Ovary (tissue), 9 donors: ENCODE data around the gene TMEM95. TPM values are rescaled to one million over a fixed set of nuclear protein-coding genes. Genes with fewer than 3 reads are reported as not detected.

Experiments
- DNase-seq, 5 donors: peaks; one replicate each; pipeline ENCODE4 v3.0.0-alpha.2; 2019 to 2020
- H3K27ac ChIP-seq, 2 donors: fragments of 200-600 bp; one replicate each; pipeline versions ENCODE4 v1.5.1 to v1.8.0; 2019 to 2022
- H3K27me3 ChIP-seq: fragments of 200-600 bp; one replicate; pipeline ENCODE4 v1.8.0; 2022
- H3K36me3 ChIP-seq: fragments of 200-600 bp; sonication (generic); one replicate; pipeline ENCODE4 v1.5.1; 2019
- H3K4me1 ChIP-seq: one replicate; pipeline ENCODE4 v1.8.1; 2013; ENCODE audit warnings: mild to moderate bottlenecking, moderate library complexity; ENCODE audit not compliant: insufficient read depth
- H3K4me3 ChIP-seq: fragments of 200-600 bp; sonication (generic); one replicate; pipeline ENCODE4 v1.5.1; 2017
- H3K9me3 ChIP-seq, 2 donors: fragments of 200-600 bp in 1 of 2; sonication (generic) in 1 of 2; one replicate each; pipeline versions ENCODE4 v1.5.1 to v1.8.1; 2013 to 2019; ENCODE audit warnings: mild to moderate bottlenecking in 1 of 2, moderate library complexity in 1 of 2
- CTCF ChIP-seq, 3 donors: fragments of 450-650 bp in 2 of 3; fragments of 200-600 bp in 1 of 3; IDR thresholded peaks; one replicate each; pipeline versions ENCODE4 v1.5.1 to v1.8.0; 2016 to 2022; ENCODE audit warnings: antibody characterized with exemption in 3 of 3, mild to moderate bottlenecking in 1 of 3
- EP300 ChIP-seq: sonication (generic); formaldehyde crosslinking; IDR thresholded peaks from one replicate; pipeline ENCODE4 v1.6.1; 2017; ENCODE audit warnings: antibody characterized with exemption
- POLR2A ChIP-seq: fragments of 450-650 bp; IDR thresholded peaks from one replicate; pipeline ENCODE4 v1.6.1; 2017; ENCODE audit warnings: antibody characterized with exemption, mild to moderate bottlenecking, moderate library complexity
- WGBS, 3 donors: extraction: QIAGEN DNeasy Blood & Tissue Kit in 1 of 3; methylation state at CpG; one replicate each; pipeline versions ENCODE4 v1.1.5 to v1.1.7; 2013 to 2017; 5-methylcytosine and 5-hydroxymethylcytosine counted together
- intact Hi-C, 4 donors: fragments of 100-400 bp; cut with DNase I; formaldehyde crosslinking; loops; one replicate each; pipeline versions ENCODE4 v1.11.0 to v1.15.1; 2022 to 2023
- polyA plus RNA-seq, 2 donors: library from polyadenylated mRNA; stranded (reverse); fragments of 200-250 nt in 1 of 2; fragments of 350-450 nt in 1 of 2; fragmentation: Illumina TruSeq in 1 of 2; extraction: RNeasy Lipid Tissue Mini Kit (QIAGEN cat#74804) in 1 of 2; gene quantifications; one replicate each; pipeline ENCODE4 v1.2.3, GENCODE V29; 2013 to 2014
- total RNA-seq, 7 donors: library from RNA; depleted of rRNA in 2 of 7; stranded (reverse); fragments of >200 nt in 2 of 7; fragmentation: NEBNext Ultra II Directional in 3 of 7; extraction: Animal tissue kit (Norgen Biotek cat#: 25700) in 3 of 7; gene quantifications; one replicate each; pipeline versions ENCODE4 v1.1.0 to v1.2.4, GENCODE V29; 2016 to 2023
- donor health status: DM: no; HTN: no; CAD: no; lungs with moderate emphysema.
- donor health status: DM: no; HTN: no; CAD: no.
- donor health status: Bipolar disorder and iron deficiency.
- donor health status: DM: yes; HTN: yes; CAD: no.
- donor health status: DM: no; HTN: no; CAD: no.
- donor health status: DM: yes; HTN: yes; CAD: no.

The TMEM95 gene
- total and polyA plus RNA-seq, 9 donors: not detected

GRCh38 chr17:7313088-7313889, 41.7 kb upstream of the TMEM95 start:
- intact Hi-C loops: no loop called here
- Histone ChIP-seq H3K4me3 (no peak overlapping the region), H3K36me3 (no peaks in the 10 kb centered on the region), H3K27me3 (no peaks in the 10 kb centered on the region), H3K27ac (no peak overlapping the region), H3K4me1 (peaks cover 13% of the 10 kb centered on the region), H3K9me3 (no peaks in the 10 kb centered on the region)
- 73 to 77% (median 75%) methylated on average over 7 of the region's 7 CpGs for WGBS, 3 donors
- TF ChIP-seq POLR2A: no peak
- no peak for TF ChIP-seq EP300
- no peak for TF ChIP-seq CTCF (IDR thresholded peaks at IDR 0.05)
- no peak for DNase-seq

GRCh38 chr17:7313890-7314718, 40.9 kb upstream of the TMEM95 start:
- no peaks in the 10 kb centered on the region for H3K9me3 ChIP-seq
- H3K36me3 ChIP-seq: no peaks in the 10 kb centered on the region
- no peak for DNase-seq
- TF ChIP-seq EP300: no peak
- TF ChIP-seq CTCF (IDR thresholded peaks at IDR 0.05): no peak
- no peak for TF ChIP-seq POLR2A
- peaks cover 10% of the 10 kb centered on the region for H3K4me1 ChIP-seq
- 38 to 42% (median 41%) methylated on average over 9 of the region's 9 CpGs for WGBS, 3 donors
- intact Hi-C loops: no loop called here
- H3K27me3 ChIP-seq: no peaks in the 10 kb centered on the region
- H3K27ac ChIP-seq: peak overlapping the region; percentile 78 to 81
- peak overlapping the region; percentile 84 for H3K4me3 ChIP-seq

- intact Hi-C loops: no loop called here
- DNase-seq: peak; percentile 90 to 96 (median 92)
- Histone ChIP-seq H3K36me3 (no peaks in the 10 kb centered on the region), H3K9me3 (no peaks in the 10 kb centered on the region), H3K4me3 (peak within 1 kb of the TSS; percentile 84), H3K4me1 (peaks cover 5% of the 10 kb centered on the region), H3K27ac (peak within 1 kb of the TSS; percentile 78 to 81), H3K27me3 (no peaks in the 10 kb centered on the region)
- no peak for TF ChIP-seq EP300
- no peak for TF ChIP-seq CTCF (IDR thresholded peaks at IDR 0.05)
- TF ChIP-seq POLR2A: peak; percentile 83
- whole genome bisulfite sequencing, 3 donors: 0 to 1% (median 0%) methylated on average over 77 to 95 of the region's 95 CpGs
These were observed 40.0 kb upstream of the TMEM95 start, which contains the start of gene GPS2 for GRCh38 chr17:7314719-7315569. Gene GPS2 (minus strand): TSS chr17:7315360. CDS start chr17:7315052, 308 bp downstream.
